Measurements from ENCODE around the gene DCP1B.

The DCP1B gene

GRCh38 chr12:2029851-2030250 lies 25.6 kb upstream of the DCP1B start:
- TF ChIP-seq REST (IDR thresholded peaks at IDR 0.05; ENCODE audit: insufficient read depth in 1 of 2, low read depth in 2 of 2, low read length in 2 of 2): no peak
- TF ChIP-seq TAF1 (IDR thresholded peaks at IDR 0.05; ENCODE audit: borderline replicate concordance, insufficient read depth, low read length): no peak
- TF ChIP-seq POLR2AphosphoS5 (IDR thresholded peaks at IDR 0.05; ENCODE audit: low read depth, low read length): no peak
- TF ChIP-seq FOXP2 (optimal IDR thresholded peaks at IDR 0.05; ENCODE audit: borderline replicate concordance, extremely low read depth, extremely low read length, insufficient read depth): no peak
- no peak for TF ChIP-seq SIN3A (IDR thresholded peaks at IDR 0.05; ENCODE audit: borderline replicate concordance, insufficient read depth, low read length)

DNA sequence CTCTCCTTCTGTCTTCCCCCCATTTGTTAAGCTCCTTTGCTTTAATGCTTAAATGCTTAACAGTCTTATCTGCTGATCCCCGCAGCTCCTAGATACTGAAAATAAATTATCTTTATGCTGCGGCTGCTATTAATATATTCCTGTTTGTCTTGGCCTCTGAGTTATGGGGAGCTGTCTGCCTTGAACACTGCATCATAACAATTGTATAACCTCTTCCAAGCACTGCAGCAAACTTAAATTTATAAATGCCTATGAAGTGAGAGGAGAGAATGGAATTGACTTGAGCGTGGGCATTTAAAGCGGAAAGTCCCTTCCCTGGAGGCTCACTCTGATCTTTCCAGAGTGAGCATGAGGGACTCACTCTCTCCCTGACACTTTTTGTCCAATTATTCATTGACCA lies 23.1 kb upstream of the DCP1B start:
- TF ChIP-seq POLR2AphosphoS5 (IDR thresholded peaks at IDR 0.05; ENCODE audit: low read depth, low read length) (no peak), FOXP2 (optimal IDR thresholded peaks at IDR 0.05; ENCODE audit: borderline replicate concordance, extremely low read depth, extremely low read length, insufficient read depth) (no peak), REST (IDR thresholded peaks at IDR 0.05; ENCODE audit: insufficient read depth in 1 of 2, low read depth in 2 of 2, low read length in 2 of 2) (no peak), SIN3A (IDR thresholded peaks at IDR 0.05; ENCODE audit: borderline replicate concordance, insufficient read depth, low read length) (no peak), TAF1 (IDR thresholded peaks at IDR 0.05; ENCODE audit: borderline replicate concordance, insufficient read depth, low read length) (no peak)

DNA sequence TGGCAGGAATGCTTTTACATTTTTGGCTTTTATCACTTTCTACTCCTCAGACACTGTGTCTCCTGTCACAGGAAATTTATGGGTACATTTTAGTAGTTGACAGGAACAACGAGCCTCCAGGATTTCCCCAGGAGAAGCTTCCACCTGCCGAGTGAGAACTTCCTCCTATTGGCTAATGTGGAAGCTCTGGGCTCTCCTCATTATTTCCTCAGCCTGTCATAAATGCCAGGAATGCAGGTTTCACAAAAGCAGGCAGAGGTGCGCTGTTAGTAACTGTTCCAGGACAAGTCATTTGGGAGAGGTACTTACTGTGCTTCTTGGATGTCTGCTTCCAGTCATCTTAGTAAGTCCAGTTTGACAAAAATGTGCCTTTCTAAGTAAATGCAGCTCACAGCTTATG lies 19.1 kb upstream of the DCP1B start:
- no peak for TF ChIP-seq REST (IDR thresholded peaks at IDR 0.05; ENCODE audit: insufficient read depth in 1 of 2, low read depth in 2 of 2, low read length in 2 of 2)
- TF ChIP-seq SIN3A (IDR thresholded peaks at IDR 0.05; ENCODE audit: borderline replicate concordance, insufficient read depth, low read length): no peak
- no peak for TF ChIP-seq POLR2AphosphoS5 (IDR thresholded peaks at IDR 0.05; ENCODE audit: low read depth, low read length)
- TF ChIP-seq FOXP2 (optimal IDR thresholded peaks at IDR 0.05; ENCODE audit: borderline replicate concordance, extremely low read depth, extremely low read length, insufficient read depth): no peak
- TF ChIP-seq TAF1 (IDR thresholded peaks at IDR 0.05; ENCODE audit: borderline replicate concordance, insufficient read depth, low read length): no peak

- TF ChIP-seq REST (IDR thresholded peaks at IDR 0.05; ENCODE audit: insufficient read depth in 1 of 2, low read depth in 2 of 2, low read length in 2 of 2) (no peak), SIN3A (IDR thresholded peaks at IDR 0.05; ENCODE audit: borderline replicate concordance, insufficient read depth, low read length) (no peak), TAF1 (IDR thresholded peaks at IDR 0.05; ENCODE audit: borderline replicate concordance, insufficient read depth, low read length) (no peak), POLR2AphosphoS5 (IDR thresholded peaks at IDR 0.05; ENCODE audit: low read depth, low read length) (no peak), FOXP2 (optimal IDR thresholded peaks at IDR 0.05; ENCODE audit: borderline replicate concordance, extremely low read depth, extremely low read length, insufficient read depth) (no peak)
Measured at GRCh38 chr12:2020511-2020910, 16.3 kb upstream of the DCP1B start.

GRCh38 chr12:2019126-2019525 lies 14.9 kb upstream of the DCP1B start:
- TF ChIP-seq SIN3A (IDR thresholded peaks at IDR 0.05; ENCODE audit: borderline replicate concordance, insufficient read depth, low read length): no peak
- TF ChIP-seq REST (IDR thresholded peaks at IDR 0.05; ENCODE audit: insufficient read depth in 1 of 2, low read depth in 2 of 2, low read length in 2 of 2): no peak
- no peak for TF ChIP-seq TAF1 (IDR thresholded peaks at IDR 0.05; ENCODE audit: borderline replicate concordance, insufficient read depth, low read length)
- TF ChIP-seq POLR2AphosphoS5 (IDR thresholded peaks at IDR 0.05; ENCODE audit: low read depth, low read length): no peak
- no peak for TF ChIP-seq FOXP2 (optimal IDR thresholded peaks at IDR 0.05; ENCODE audit: borderline replicate concordance, extremely low read depth, extremely low read length, insufficient read depth)

All from PFSK-1 (cell line).